Neutrophil (primary cell): Measurements from ENCODE around the gene CERT1.

Source experiments
- H3K27ac ChIP-seq: fragments of 200-600 bp; sonication (generic); 2 replicates; pipeline ENCODE4 v1.5.1; 2016; ENCODE audit warnings: mild to moderate bottlenecking, moderate library complexity
- H3K27me3 ChIP-seq: fragments of 200-600 bp; sonication (generic); 2 replicates; pipeline ENCODE4 v1.6.0; 2016; ENCODE audit warnings: mild to moderate bottlenecking
- H3K36me3 ChIP-seq: fragments of 200-600 bp; sonication (generic); 2 replicates; pipeline ENCODE4 v1.5.1; 2017
- H3K4me1 ChIP-seq, 2 experiments: fragments of 200-600 bp in 1 of 2; sonication (generic) in 1 of 2; 1 replicate in 1 of 2; 2 replicates in 1 of 2; pipeline versions ENCODE4 v1.5.1 to v1.6.1; 2013 to 2016; ENCODE audit warnings: low read depth in 1 of 2, low read length in 1 of 2, mild to moderate bottlenecking in 1 of 2, moderate library complexity in 1 of 2; ENCODE audit not compliant: control insufficient read depth in 1 of 2, insufficient read depth in 1 of 2
- H3K4me3 ChIP-seq, 2 experiments: fragments of 200-600 bp in 1 of 2; sonication (generic) in 1 of 2; 1 replicate in 1 of 2; 2 replicates in 1 of 2; pipeline ENCODE4 v1.5.1; 2013 to 2016; ENCODE audit warnings: low read depth in 1 of 2, low read length in 1 of 2, mild to moderate bottlenecking in 1 of 2, moderate library complexity in 1 of 2
- H3K9me3 ChIP-seq: fragments of 200-600 bp; sonication (generic); 2 replicates; pipeline ENCODE4 v1.5.1; 2016
- TF ChIP-seq, protein P1 (sequence below): fragments of 200-600 bp; sonication (generic); IDR thresholded peaks from 2 replicates; pipeline ENCODE4 v1.5.1; 2016; ENCODE audit warnings: antibody characterized with exemption

Gene CERT1

DNA sequence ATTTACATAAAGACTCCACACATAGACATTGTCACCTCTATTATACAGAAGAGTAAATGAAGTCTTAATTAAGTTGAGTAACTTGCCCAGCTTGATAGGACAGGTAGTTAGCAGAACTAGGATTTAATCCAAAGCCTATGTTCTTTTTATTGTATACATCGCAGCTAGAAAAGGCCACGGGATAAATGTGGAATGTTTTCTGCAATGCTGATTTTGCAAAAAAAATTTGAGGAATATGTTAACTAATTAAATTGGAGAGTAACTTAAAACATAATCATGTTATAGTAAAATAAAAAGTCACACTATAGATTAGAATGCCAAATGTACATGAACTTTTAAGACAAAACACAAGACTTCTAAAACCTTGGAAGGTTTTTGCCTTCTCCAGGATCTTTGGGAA is 41.3 kb upstream of the CERT1 start:
- TF ChIP-seq, protein P1, sequence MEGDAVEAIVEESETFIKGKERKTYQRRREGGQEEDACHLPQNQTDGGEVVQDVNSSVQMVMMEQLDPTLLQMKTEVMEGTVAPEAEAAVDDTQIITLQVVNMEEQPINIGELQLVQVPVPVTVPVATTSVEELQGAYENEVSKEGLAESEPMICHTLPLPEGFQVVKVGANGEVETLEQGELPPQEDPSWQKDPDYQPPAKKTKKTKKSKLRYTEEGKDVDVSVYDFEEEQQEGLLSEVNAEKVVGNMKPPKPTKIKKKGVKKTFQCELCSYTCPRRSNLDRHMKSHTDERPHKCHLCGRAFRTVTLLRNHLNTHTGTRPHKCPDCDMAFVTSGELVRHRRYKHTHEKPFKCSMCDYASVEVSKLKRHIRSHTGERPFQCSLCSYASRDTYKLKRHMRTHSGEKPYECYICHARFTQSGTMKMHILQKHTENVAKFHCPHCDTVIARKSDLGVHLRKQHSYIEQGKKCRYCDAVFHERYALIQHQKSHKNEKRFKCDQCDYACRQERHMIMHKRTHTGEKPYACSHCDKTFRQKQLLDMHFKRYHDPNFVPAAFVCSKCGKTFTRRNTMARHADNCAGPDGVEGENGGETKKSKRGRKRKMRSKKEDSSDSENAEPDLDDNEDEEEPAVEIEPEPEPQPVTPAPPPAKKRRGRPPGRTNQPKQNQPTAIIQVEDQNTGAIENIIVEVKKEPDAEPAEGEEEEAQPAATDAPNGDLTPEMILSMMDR: no peak
- Histone ChIP-seq H3K27me3 (no peaks in the 10 kb centered on the region), H3K27ac (no peak overlapping the region), H3K9me3 (no peaks in the 10 kb centered on the region), H3K4me3 (no peak overlapping the region), H3K36me3 (peaks cover 15% of the 10 kb centered on the region), H3K4me1 (peaks cover 7 to 10% of the 10 kb centered on the region in 2 experiments)

DNA sequence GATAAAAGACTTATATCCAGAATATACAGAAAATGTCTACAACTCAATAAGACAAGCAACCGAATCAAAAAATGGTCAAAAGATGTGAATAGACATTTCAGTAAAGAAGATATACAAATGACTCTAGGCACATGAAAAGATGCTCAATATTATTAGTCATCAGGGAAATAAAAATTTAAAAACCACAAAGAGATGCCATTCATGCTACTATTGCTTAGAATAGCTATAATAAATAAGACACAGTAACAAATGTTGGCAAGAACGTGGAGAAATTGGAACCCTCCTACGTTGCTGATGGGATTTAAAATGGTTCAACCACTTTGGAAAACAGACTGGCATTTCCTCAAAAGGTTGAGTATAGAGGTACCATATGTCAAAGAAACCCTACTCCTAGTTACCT is 40.0 kb upstream of the CERT1 start:
- TF ChIP-seq, protein P1: no peak
- Histone ChIP-seq H3K27ac (no peak overlapping the region), H3K4me1 (peaks cover 0 to 6% of the 10 kb centered on the region in 2 experiments), H3K9me3 (no peaks in the 10 kb centered on the region), H3K4me3 (no peak overlapping the region), H3K27me3 (no peaks in the 10 kb centered on the region), H3K36me3 (peaks cover 15% of the 10 kb centered on the region)

DNA sequence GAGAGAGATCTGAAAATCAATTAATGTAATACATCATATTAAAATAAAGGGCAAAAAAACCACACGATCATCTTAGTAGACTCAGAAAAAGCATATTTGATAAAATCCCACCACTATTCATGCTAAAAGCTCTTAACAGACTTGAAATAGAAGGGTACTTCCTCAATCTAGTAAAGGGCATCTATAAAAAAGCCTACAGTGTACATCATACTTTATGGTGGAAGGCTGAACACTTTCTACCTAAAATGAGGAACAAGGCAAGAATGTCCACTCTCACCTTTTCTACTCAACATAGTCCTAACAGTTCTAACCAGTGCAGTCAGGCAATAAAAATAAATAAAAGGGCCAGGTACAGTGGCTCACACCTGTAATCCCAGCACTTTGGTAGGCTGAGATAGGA is 39.2 kb upstream of the CERT1 start:
- H3K9me3 ChIP-seq: no peaks in the 10 kb centered on the region
- no peak overlapping the region for H3K4me3 ChIP-seq
- H3K36me3 ChIP-seq: peaks cover 15% of the 10 kb centered on the region
- peaks cover 0 to 6% of the 10 kb centered on the region in 2 experiments for H3K4me1 ChIP-seq
- no peaks in the 10 kb centered on the region for H3K27me3 ChIP-seq
- TF ChIP-seq, protein P1: no peak
- H3K27ac ChIP-seq: no peak overlapping the region

DNA sequence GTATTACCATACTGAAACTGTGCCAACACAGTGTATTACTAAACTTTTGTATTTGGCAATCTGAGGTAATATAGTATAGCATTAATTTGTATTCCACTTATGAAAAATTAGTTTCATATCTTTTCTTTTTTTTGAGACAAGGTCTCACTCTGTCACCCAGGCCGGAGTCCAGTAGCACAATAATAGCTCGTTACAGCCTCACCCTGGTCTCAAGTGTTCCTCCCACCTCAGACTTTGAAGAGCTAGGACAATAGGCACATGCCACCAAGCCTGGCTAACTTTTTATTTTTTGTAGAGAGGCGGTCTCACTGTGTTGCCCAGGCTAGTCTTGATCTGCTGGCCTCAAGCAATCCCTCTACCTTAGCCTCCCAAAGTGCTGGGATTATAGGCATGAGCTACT is 36.4 kb upstream of the CERT1 start:
- H3K9me3 ChIP-seq: no peaks in the 10 kb centered on the region
- H3K27ac ChIP-seq: no peak overlapping the region
- H3K4me3 ChIP-seq: no peak overlapping the region
- TF ChIP-seq, protein P1: no peak
- H3K36me3 ChIP-seq: peaks cover 11% of the 10 kb centered on the region
- H3K27me3 ChIP-seq: no peaks in the 10 kb centered on the region
- peaks cover 0 to 6% of the 10 kb centered on the region in 2 experiments for H3K4me1 ChIP-seq

DNA sequence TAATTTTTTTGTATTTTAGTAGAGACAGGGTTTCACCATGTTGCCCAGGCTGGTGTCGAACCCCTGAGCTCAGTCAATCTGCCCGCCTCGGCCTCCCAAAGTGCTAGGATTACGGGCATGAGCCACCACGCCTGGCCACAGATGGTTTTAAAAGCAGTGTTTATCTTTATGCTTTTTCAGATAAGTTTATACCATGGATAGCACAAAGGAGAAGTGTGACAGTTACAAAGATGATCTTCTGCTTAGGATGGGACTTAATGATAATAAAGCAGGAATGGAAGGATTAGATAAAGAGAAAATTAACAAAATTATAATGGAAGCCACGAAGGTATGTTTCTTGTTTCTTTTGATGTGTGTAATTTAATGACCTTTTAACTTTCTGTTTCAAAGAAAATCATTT is 35.4 kb upstream of the CERT1 start:
- H3K36me3 ChIP-seq: peaks cover 5% of the 10 kb centered on the region
- no peak overlapping the region for H3K27ac ChIP-seq
- TF ChIP-seq, protein P1: no peak
- no peak overlapping the region for H3K4me3 ChIP-seq
- no peaks in the 10 kb centered on the region for H3K9me3 ChIP-seq
- no peaks in the 10 kb centered on the region for H3K27me3 ChIP-seq
- peaks cover 0 to 6% of the 10 kb centered on the region in 2 experiments for H3K4me1 ChIP-seq

DNA sequence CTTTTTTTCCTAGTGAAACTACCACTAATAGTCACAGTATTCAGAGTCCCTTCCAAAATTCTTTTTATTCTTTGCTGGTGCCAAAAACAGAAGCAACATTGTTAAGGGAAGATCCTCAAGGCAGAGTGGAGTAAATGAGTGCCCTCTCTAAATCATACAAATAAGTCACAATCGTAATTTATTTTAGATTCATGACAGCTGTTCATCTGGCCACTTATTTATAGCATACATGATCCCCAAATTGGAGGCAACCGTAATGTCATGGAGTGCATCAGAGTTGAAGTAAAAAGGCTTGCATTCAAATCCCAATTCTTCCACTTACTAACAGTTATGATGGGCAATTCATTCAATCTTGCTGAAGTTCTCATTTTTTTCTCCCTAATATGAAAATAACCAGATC is 33.7 kb upstream of the CERT1 start:
- Histone ChIP-seq H3K27ac (no peak overlapping the region), H3K4me1 (peaks cover 0 to 6% of the 10 kb centered on the region in 2 experiments), H3K9me3 (no peaks in the 10 kb centered on the region), H3K36me3 (peaks cover 5% of the 10 kb centered on the region), H3K27me3 (no peaks in the 10 kb centered on the region), H3K4me3 (no peak overlapping the region)
- TF ChIP-seq, protein P1: no peak
